ENCODE results near the gene NIPBL. TPM values are rescaled to one million over a fixed set of nuclear protein-coding genes. Genes with fewer than 3 reads are reported as not detected.
A peak's percentile ranks its signal among the peaks of the same experiment; 100 is the strongest.
"Not testable (repeated sequence)": the region's sequence is repeated elsewhere in the genome, so short reads cannot be mapped to it uniquely, and the experiment has no call there.

Gene NIPBL
- total RNA-seq, 2 donors from 2014 or later: 43.2 to 53.6 TPM

DNA sequence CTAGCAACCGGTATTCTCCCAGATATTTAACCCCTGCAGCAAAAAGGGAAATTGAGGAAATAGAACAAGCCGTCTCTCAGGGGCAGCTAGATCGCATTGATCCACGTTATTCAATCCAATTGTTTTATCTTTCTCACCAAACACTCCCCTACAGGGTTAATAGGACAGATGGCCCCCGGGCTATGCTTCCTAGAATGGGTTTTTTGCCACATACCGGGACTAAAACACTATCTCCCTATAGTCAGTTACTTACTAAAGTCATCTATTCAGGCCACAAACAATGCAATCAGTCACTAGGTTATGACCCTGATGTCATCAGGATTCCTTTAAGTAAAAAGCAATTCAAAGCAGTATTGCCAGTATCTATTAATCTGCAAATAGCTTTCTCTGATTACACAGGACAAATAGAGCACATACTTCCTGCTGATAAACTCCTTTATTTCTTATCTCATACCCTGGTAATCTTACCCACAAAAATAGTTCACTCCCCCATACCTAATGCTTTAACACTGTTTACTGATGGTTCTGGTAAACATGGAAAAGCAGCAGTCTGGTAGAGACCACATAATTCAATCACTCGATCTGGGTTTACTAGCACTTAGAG lies 213.7 kb downstream of the NIPBL start:
- peak overlapping the region in 1 of 2 donors; percentile 9 for H3K27ac ChIP-seq
- no peak for DNase-seq (ENCODE audit: low spot score)
- WGBS: 56% methylated on average over 7 of the region's 7 CpGs
- intact Hi-C loops (cut with DNase I): no loop called here
- no peaks in the 10 kb centered on the region for H3K36me3 ChIP-seq
- H3K4me3 ChIP-seq: no peak overlapping the region
- no peaks in the 10 kb centered on the region for H3K4me1 ChIP-seq (replicated peaks)
- no peaks in the 10 kb centered on the region for H3K27me3 ChIP-seq (replicated peaks; ENCODE audit: insufficient read depth)
- no peaks in the 10 kb centered on the region for H3K9me3 ChIP-seq
- TF ChIP-seq POLR2AphosphoS5 (IDR thresholded peaks at IDR 0.05) (no peak), CTCF (IDR thresholded peaks at IDR 0.05) (no peak), POLR2A (IDR thresholded peaks at IDR 0.05) (no peak)

DNA sequence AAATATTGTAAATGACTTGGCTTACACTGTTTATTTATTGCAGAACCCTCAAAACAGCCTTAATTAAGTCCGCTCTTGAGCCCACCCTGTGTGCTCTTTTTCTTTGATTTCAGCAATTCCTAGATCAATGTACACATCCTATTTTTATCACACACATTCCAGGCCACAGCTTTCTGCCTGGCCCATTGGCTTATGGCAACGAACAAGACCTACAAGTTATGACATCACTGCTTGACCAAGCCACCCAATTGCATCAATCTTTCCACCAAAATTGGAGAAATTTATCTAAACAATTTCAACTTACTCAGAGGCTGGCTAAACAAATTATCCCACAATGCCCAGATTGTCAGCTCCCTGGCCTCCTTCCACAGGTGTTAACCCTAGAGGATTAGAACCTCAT lies 214.2 kb downstream of the NIPBL start:
- Histone ChIP-seq H3K4me1 (replicated peaks) (no peaks in the 10 kb centered on the region), H3K4me3 (no peak overlapping the region), H3K9me3 (no peaks in the 10 kb centered on the region), H3K27ac (peak overlapping the region in 1 of 2 donors; percentile 9), H3K27me3 (replicated peaks; ENCODE audit: insufficient read depth) (no peaks in the 10 kb centered on the region), H3K36me3 (no peaks in the 10 kb centered on the region)
- WGBS: 82% methylated on average over 2 of the region's 2 CpGs
- intact Hi-C loops (cut with DNase I): no loop called here
- no peak for TF ChIP-seq POLR2AphosphoS5 (IDR thresholded peaks at IDR 0.05)
- TF ChIP-seq POLR2A (IDR thresholded peaks at IDR 0.05): no peak
- TF ChIP-seq CTCF (IDR thresholded peaks at IDR 0.05): no peak
- no peak for DNase-seq (ENCODE audit: low spot score)

- intact Hi-C loops (cut with DNase I); DNase-seq (ENCODE audit: low spot score): not testable (repeated sequence)
- 55% methylated on average over 4 of the region's 4 CpGs for WGBS
These were observed 217.2 kb downstream of the NIPBL start for GRCh38 chr5:37093795-37094194.

GRCh38 chr5:37099267-37099666 lies 222.7 kb downstream of the NIPBL start:
- H3K27ac ChIP-seq; intact Hi-C loops (cut with DNase I); H3K4me1 ChIP-seq (replicated peaks); DNase-seq (ENCODE audit: low spot score); H3K4me3 ChIP-seq; H3K27me3 ChIP-seq (replicated peaks; ENCODE audit: insufficient read depth); H3K9me3 ChIP-seq; H3K36me3 ChIP-seq: not testable (repeated sequence)
- 95% methylated on average over 5 of the region's 5 CpGs for WGBS

More at GRCh38 chr5:37093795-37094194, 217.2 kb downstream of the NIPBL start:
- not testable (repeated sequence) for H3K4me3 ChIP-seq; H3K27me3 ChIP-seq (replicated peaks; ENCODE audit: insufficient read depth); H3K36me3 ChIP-seq; H3K9me3 ChIP-seq; H3K27ac ChIP-seq; H3K4me1 ChIP-seq (replicated peaks)

DNA sequence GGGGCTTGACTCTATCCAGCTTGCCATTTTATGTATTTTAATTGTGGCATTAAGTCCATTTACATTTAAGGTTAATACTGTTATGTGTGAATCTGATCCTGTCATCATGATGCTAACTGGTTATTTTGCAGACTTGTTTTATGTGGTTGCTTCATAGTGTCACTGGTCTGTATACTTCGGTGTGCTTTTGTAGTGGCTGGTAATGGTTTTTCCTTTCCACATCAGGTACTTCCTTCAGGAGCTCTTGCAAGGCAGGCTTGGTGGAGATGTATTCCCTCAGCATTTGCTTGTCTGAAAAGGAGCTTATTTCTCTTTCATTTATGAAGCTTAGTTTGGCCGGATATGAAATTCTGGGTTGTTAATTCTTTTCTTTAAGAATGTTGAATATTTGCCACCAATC lies 226.7 kb downstream of the NIPBL start:
- no peaks in the 10 kb centered on the region for H3K27me3 ChIP-seq (replicated peaks; ENCODE audit: insufficient read depth)
- H3K9me3 ChIP-seq: no peaks in the 10 kb centered on the region
- intact Hi-C loops (cut with DNase I): no loop called here
- no peak for TF ChIP-seq POLR2AphosphoS5 (IDR thresholded peaks at IDR 0.05)
- no peak for TF ChIP-seq CTCF (IDR thresholded peaks at IDR 0.05)
- TF ChIP-seq POLR2A (IDR thresholded peaks at IDR 0.05): no peak
- no peaks in the 10 kb centered on the region for H3K4me1 ChIP-seq (replicated peaks)
- no peak for DNase-seq (ENCODE audit: low spot score)
- WGBS: 100% methylated on average over 2 of the region's 2 CpGs
- no peak overlapping the region for H3K27ac ChIP-seq
- H3K4me3 ChIP-seq: no peak overlapping the region
- H3K36me3 ChIP-seq: peaks cover 0 to 5% of the 10 kb centered on the region in 2 donors

DNA sequence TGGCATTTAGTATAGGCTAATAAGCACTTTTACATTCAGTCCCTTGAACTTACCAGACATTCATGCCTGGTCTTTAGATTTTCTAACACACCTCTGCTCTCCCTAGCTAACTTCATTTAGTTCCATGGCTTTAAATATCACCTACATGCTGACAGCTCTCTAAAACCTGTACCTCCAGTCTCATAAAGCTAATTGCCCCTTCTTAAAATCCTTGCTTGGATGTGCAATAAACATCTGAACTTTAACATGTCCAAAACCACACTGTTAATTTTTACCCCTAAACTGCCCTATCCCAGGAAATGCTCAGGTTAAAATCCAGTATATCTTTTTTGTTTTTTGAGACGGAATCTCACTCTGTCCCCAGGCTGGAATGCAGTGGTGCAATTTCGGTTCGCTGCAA lies 232.8 kb downstream of the NIPBL start:
- H3K9me3 ChIP-seq: no peaks in the 10 kb centered on the region
- WGBS: 98% methylated on average over 3 of the region's 3 CpGs

More for the DNA sequence above, 232.8 kb downstream of the NIPBL start:
- DNase-seq (ENCODE audit: low spot score): no peak
- no peaks in the 10 kb centered on the region for H3K4me1 ChIP-seq (replicated peaks)
- intact Hi-C loops (cut with DNase I): no loop called here
- TF ChIP-seq POLR2AphosphoS5 (IDR thresholded peaks at IDR 0.05) (no peak), POLR2A (IDR thresholded peaks at IDR 0.05) (no peak), CTCF (IDR thresholded peaks at IDR 0.05) (no peak)
- H3K4me3 ChIP-seq: no peak overlapping the region
- no peaks in the 10 kb centered on the region for H3K27me3 ChIP-seq (replicated peaks; ENCODE audit: insufficient read depth)
- H3K27ac ChIP-seq: no peak overlapping the region
- peaks cover 0 to 2% of the 10 kb centered on the region in 2 donors for H3K36me3 ChIP-seq
